HepG2 (cell line): ENCODE results near the gene SSBP4. TPM values are rescaled to one million over a fixed set of nuclear protein-coding genes. Genes with fewer than 3 reads are reported as not detected.

Experiments
- CHD4 ChIP-seq: fragments of 200-600 bp; sonication (generic); IDR thresholded peaks from 2 replicates; pipeline ENCODE4 v1.7.0; 2017; ENCODE audit warnings: mild to moderate bottlenecking, low read length, borderline replicate concordance
- HMGXB3 ChIP-seq: sonication (generic); formaldehyde crosslinking; IDR thresholded peaks from 2 replicates; pipeline ENCODE4 v1.4.0; 2020; ENCODE audit warnings: missing genetic modification reagents, borderline replicate concordance
- HNF1A ChIP-seq, 2 experiments: sonication (generic) in 1 of 2; formaldehyde crosslinking in 1 of 2; IDR thresholded peaks; 2 replicates each; pipeline versions ENCODE4 v1.4.0 to v1.6.1; 2016 to 2020; ENCODE audit warnings: borderline replicate concordance in 1 of 2, low read depth in 1 of 2, mild to moderate bottlenecking in 1 of 2, missing genetic modification reagents in 1 of 2
- IRF1 ChIP-seq: sonication (generic); formaldehyde crosslinking; IDR thresholded peaks from 2 replicates; pipeline ENCODE4 v1.4.0; 2020; ENCODE audit warnings: low read depth, mild to moderate bottlenecking, missing genetic modification reagents
- KLF9 ChIP-seq: IDR thresholded peaks from 2 replicates; pipeline ENCODE4 v1.6.1; 2016; ENCODE audit warnings: low read depth
- PBX3 ChIP-seq: sonication (generic); formaldehyde crosslinking; IDR thresholded peaks from 2 replicates; pipeline ENCODE4 v1.8.1; 2023; ENCODE audit warnings: missing genetic modification reagents, inconsistent platforms, borderline replicate concordance
- SAFB2 ChIP-seq: sonication (generic); formaldehyde crosslinking; IDR thresholded peaks from 2 replicates; pipeline ENCODE4 v1.5.1; 2020; ENCODE audit warnings: missing genetic modification reagents, low read depth, mild to moderate bottlenecking, borderline replicate concordance
- SALL1 ChIP-seq: sonication (generic); formaldehyde crosslinking; IDR thresholded peaks from 2 replicates; pipeline ENCODE4 v1.8.0; 2022; ENCODE audit warnings: mild to moderate bottlenecking, missing genetic modification reagents
- ZBTB10 ChIP-seq: sonication (generic); formaldehyde crosslinking; IDR thresholded peaks from 2 replicates; pipeline ENCODE4 v1.4.0; 2020; ENCODE audit warnings: missing genetic modification reagents, borderline replicate concordance
- ZNF607 ChIP-seq: sonication (generic); formaldehyde crosslinking; IDR thresholded peaks from 2 replicates; pipeline ENCODE4 v1.5.1; 2020; ENCODE audit warnings: missing genetic modification reagents, mild to moderate bottlenecking, borderline replicate concordance
- polyA plus RNA-seq, 8 experiments: library from polyadenylated mRNA; depleted of rRNA in 3 of 8; stranded (reverse) in 7 of 8; unstranded in 1 of 8; fragments of >200 nt; fragmentation: Illumina TruSeq in 4 of 8; extraction: Trizol in 4 of 8; gene quantifications; 2 replicates each; pipeline versions ENCODE4 v1.2.1 to v1.2.3, GENCODE V29; 2011 to 2016; ENCODE audit warnings: low read depth in 4 of 8, missing spikeins in 1 of 8, mixed read lengths in 1 of 8; ENCODE audit not compliant: insufficient read depth in 1 of 8
- total RNA-seq, 5 experiments: library from RNA; depleted of rRNA; stranded (reverse); fragments of >200 nt; fragmentation: Illumina TruSeq; extraction: Trizol; gene quantifications; 2 replicates each; pipeline ENCODE4 v1.2.3, GENCODE V29; 2016; ENCODE audit warnings: low read depth in 1 of 5

Gene SSBP4
- total and polyA plus RNA-seq, 2 of the 13 experiments (the other 11 are each of a cell fraction or from before 2014, with no cell fraction given) = 20.8 to 39.5 TPM

- TF ChIP-seq HMGXB3 (CRISPR knock-in tag) (no peak), ZNF607 (CRISPR knock-in tag) (no peak), KLF9 (no peak), HNF1A (IDR thresholded peaks at IDR 0.05; ENCODE audit: low read depth) (no peak), HNF1A (CRISPR knock-in tag; IDR thresholded peaks at IDR 0.05; ENCODE audit: borderline replicate concordance) (peak; percentile 49; the same call in 1 of the 2 replicates), PBX3 (no peak), CHD4 (no peak), ZBTB10 (CRISPR knock-in tag) (no peak), IRF1 (CRISPR knock-in tag) (peak; percentile 40; the same call in 1 of the 2 replicates), SALL1 (CRISPR knock-in tag) (peak; percentile 72), SAFB2 (CRISPR knock-in tag) (no peak)
These were observed 22.5 kb upstream of the SSBP4 start (continued) for GRCh38 chr19:18396471-18397241.
